Naive thymus-derived CD8-positive, alpha-beta T cell (primary cell): ENCODE data around the gene AZI2. TPM values are rescaled to one million over a fixed set of nuclear protein-coding genes. Genes with fewer than 3 reads are reported as not detected.

Source experiments
- polyA plus RNA-seq, 3 donors: library from polyadenylated mRNA; unstranded; fragments of 300-500 nt; fragmentation: Illumina TruSeq; gene quantifications; one replicate each; pipeline ENCODE4 v1.2.3, GENCODE V29; 2021
- total RNA-seq, 8 experiments: library from RNA in 2 of 8; stranded (reverse) in 2 of 8; gene quantifications; one replicate each; pipeline ENCODE4 v1.2.3 and lab custom pipeline; 2021 to 2026

AZI2 gene
- total and polyA plus RNA-seq, 5 experiments from 2014 or later, result 41.3 to 54.0 (median 45.5) TPM

Other genes starting within 250 kb of the AZI2 start
- 10 to 100 TPM; 16.2 to 18.4 TPM for gene CMC1, start 107.2 kb downstream of the AZI2 start, total RNA-seq
- 100 to 1,000 TPM in 1 of 3 donors, 10 to 100 TPM in 2; 33.1 to 425 (median 38.0) TPM for gene CMC1, start 107.2 kb downstream of the AZI2 start, polyA plus RNA-seq
- gene ZCWPW2, start 103 bp downstream of the AZI2 start, total RNA-seq, result 1 to 10 TPM in 1 of 2 experiments, under 1 TPM in 1; 0.62 to 1.0 TPM
- under 1 TPM; 0.51 to 0.69 (median 0.68) TPM for gene ZCWPW2, start 103 bp downstream of the AZI2 start, polyA plus RNA-seq